ENCODE measurements around the gene CEP41. TPM values are rescaled to one million over a fixed set of nuclear protein-coding genes. Genes with fewer than 3 reads are reported as not detected.

CEP41 gene
- total and polyA plus RNA-seq, 8 donors = 12.4 to 34.2 (median 28.6) TPM

DNA sequence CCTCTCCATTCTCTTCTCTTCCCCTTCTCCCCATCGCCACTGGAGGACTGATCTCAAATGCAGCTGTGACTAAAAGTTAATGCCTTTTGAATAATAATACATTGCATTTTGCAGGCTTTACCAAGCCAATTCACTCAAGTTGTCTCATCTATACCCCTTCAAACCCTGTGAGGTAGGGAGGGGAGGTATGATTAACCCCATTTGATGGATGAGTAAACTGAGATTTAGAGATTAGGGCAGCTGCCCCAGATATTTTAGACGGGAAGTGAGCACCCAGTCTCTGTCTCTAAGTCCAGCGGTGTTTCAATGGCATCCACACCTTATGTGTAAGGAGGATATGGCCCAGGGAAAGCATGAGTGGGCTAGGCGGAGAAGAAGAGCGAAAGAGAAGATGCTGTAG lies 95.1 kb downstream of the CEP41 start:
- Histone ChIP-seq H3K4me1 (no peaks in the 10 kb centered on the region), H3K36me3 (no peaks in the 10 kb centered on the region), H3K27ac (no peak overlapping the region), H3K4me3 (no peak overlapping the region), H3K27me3 (no peaks in the 10 kb centered on the region), H3K9me3 (no peaks in the 10 kb centered on the region)
- TF ChIP-seq, protein P1, sequence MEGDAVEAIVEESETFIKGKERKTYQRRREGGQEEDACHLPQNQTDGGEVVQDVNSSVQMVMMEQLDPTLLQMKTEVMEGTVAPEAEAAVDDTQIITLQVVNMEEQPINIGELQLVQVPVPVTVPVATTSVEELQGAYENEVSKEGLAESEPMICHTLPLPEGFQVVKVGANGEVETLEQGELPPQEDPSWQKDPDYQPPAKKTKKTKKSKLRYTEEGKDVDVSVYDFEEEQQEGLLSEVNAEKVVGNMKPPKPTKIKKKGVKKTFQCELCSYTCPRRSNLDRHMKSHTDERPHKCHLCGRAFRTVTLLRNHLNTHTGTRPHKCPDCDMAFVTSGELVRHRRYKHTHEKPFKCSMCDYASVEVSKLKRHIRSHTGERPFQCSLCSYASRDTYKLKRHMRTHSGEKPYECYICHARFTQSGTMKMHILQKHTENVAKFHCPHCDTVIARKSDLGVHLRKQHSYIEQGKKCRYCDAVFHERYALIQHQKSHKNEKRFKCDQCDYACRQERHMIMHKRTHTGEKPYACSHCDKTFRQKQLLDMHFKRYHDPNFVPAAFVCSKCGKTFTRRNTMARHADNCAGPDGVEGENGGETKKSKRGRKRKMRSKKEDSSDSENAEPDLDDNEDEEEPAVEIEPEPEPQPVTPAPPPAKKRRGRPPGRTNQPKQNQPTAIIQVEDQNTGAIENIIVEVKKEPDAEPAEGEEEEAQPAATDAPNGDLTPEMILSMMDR (IDR thresholded peaks at IDR 0.05) = no peak
- no peak for ATAC-seq
- DNase-seq = no peak
- intact Hi-C loops (cut with DNase I) = no loop called here

DNA sequence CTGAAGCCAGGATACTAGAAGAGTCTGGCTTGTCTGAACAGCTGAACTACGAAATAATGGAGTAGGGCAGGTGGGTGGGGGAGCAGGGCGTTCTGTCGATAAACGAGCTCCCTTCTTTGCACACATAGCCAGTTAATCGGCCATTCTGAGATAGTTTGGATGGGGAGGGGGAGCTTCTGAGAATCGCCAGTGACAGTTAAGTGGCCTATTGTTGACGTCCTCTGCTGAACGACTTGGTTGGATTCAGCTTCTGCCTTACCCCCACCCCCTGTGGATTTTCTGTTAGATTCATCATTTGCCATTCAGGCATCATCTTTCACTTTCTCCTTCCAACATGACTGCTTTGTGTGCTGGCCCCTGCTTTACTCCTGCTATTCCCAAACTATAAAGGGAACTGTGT lies 95.7 kb downstream of the CEP41 start:
- no peak overlapping the region for H3K27ac ChIP-seq
- TF ChIP-seq, protein P1 (IDR thresholded peaks at IDR 0.05) = no peak
- no peaks in the 10 kb centered on the region for H3K27me3 ChIP-seq
- H3K36me3 ChIP-seq = no peaks in the 10 kb centered on the region
- H3K9me3 ChIP-seq = no peaks in the 10 kb centered on the region
- DNase-seq (no peak), ATAC-seq (no peak)
- no peak overlapping the region for H3K4me3 ChIP-seq
- intact Hi-C loops (cut with DNase I) = no loop called here
- H3K4me1 ChIP-seq = no peaks in the 10 kb centered on the region

DNA sequence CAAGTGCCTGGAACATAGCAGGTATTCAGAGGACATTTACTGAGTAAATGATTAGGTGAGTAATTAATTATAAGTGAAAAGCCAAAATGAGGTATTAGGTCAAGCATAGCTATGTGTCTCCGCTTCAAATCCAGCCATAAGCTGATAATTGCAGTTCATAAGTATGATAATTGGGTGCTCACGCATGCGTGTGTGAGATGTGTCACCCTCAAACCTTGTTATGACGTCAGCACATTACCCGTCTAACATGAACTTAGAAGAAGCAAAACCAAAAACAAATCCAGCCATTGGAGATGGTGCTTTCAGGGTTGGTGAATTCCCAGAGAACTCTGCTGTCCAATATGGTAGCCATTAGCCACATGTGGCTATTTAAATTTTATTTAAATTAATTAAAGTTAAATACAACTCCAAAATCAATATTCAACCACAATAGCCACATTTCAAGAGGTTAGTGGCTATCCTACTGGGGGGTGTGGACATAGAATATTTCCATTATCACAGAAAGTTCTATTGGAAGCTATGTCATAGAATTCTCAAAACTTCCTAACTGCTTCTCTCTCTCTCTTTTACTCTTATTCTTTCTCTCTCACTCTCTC lies 96.4 kb downstream of the CEP41 start, which contains the start of gene CPA5:
TSS of gene CPA5 (plus strand) at position 546 of the 596 bp plus-strand sequence. CDS start 1,670 bp downstream, outside the sequence.
- DNase-seq (no peak), ATAC-seq (no peak)
- no peak within 1 kb of the TSS for H3K27ac ChIP-seq
- H3K4me1 ChIP-seq = no peaks in the 10 kb centered on the region
- no peak within 1 kb of the TSS for H3K4me3 ChIP-seq
- intact Hi-C loops (cut with DNase I) = no loop called here
- no peaks in the 10 kb centered on the region for H3K36me3 ChIP-seq
- H3K27me3 ChIP-seq = no peaks in the 10 kb centered on the region
- TF ChIP-seq, protein P1 (IDR thresholded peaks at IDR 0.05) = no peak
- no peaks in the 10 kb centered on the region for H3K9me3 ChIP-seq

Other genes with a start within 250 kb of the CEP41 start
- 10 to 100 TPM; 19.7 to 23.5 TPM for gene TMEM209, start 235.6 kb downstream of the CEP41 start, total RNA-seq
- 10 to 100 TPM; 18.8 to 21.5 (median 20.3) TPM for gene TMEM209, start 235.6 kb downstream of the CEP41 start, polyA plus RNA-seq (ENCODE audit: insufficient read length in 6 of 6)
- gene SSMEM1, start 233.2 kb downstream of the CEP41 start, total RNA-seq = not detected
- gene SSMEM1, start 233.2 kb downstream of the CEP41 start, polyA plus RNA-seq (ENCODE audit: insufficient read length in 6 of 6) = under 1 TPM in 1 of 6 donors, not detected in 5; 0.18 TPM
- gene CPA2, start 174.2 kb downstream of the CEP41 start, total RNA-seq = not detected
- gene CPA2, start 174.2 kb downstream of the CEP41 start, polyA plus RNA-seq (ENCODE audit: insufficient read length in 6 of 6) = under 1 TPM; 0.20 to 0.57 (median 0.33) TPM
- gene CPA4, start 147.9 kb downstream of the CEP41 start, total RNA-seq = 1 to 10 TPM in 1 of 2 donors, under 1 TPM in 1; 0.20 to 1.5 TPM
- gene CPA4, start 147.9 kb downstream of the CEP41 start, polyA plus RNA-seq (ENCODE audit: insufficient read length in 6 of 6) = under 1 TPM; 0.39 to 0.68 (median 0.56) TPM
- gene CPA5, start 96.2 kb downstream of the CEP41 start, total RNA-seq = not detected
- gene CPA5, start 96.2 kb downstream of the CEP41 start, polyA plus RNA-seq (ENCODE audit: insufficient read length in 6 of 6) = under 1 TPM; 0.13 to 0.96 (median 0.65) TPM
- under 1 TPM in 1 of 2 donors, not detected in 1; 0.34 TPM for gene CPA1, start 60.5 kb downstream of the CEP41 start, total RNA-seq
- 1 to 10 TPM in 3 of 6 donors, under 1 TPM in 3; 0.57 to 1.5 (median 1.0) TPM for gene CPA1, start 60.5 kb downstream of the CEP41 start, polyA plus RNA-seq (ENCODE audit: insufficient read length in 6 of 6)
- gene MEST, start 51.1 kb upstream of the CEP41 start, total RNA-seq = 100 to 1,000 TPM; 101 to 104 TPM
- gene MEST, start 51.1 kb upstream of the CEP41 start, polyA plus RNA-seq (ENCODE audit: insufficient read length in 6 of 6) = 100 to 1,000 TPM; 359 to 451 (median 410) TPM
- gene COPG2, start 227.7 kb upstream of the CEP41 start, total RNA-seq = 10 to 100 TPM; 16.6 to 19.3 TPM
- gene COPG2, start 227.7 kb upstream of the CEP41 start, polyA plus RNA-seq (ENCODE audit: insufficient read length in 6 of 6) = 10 to 100 TPM; 42.4 to 50.3 (median 47.5) TPM
- not detected for gene TSGA13, start 245.5 kb upstream of the CEP41 start, total RNA-seq
- gene TSGA13, start 245.5 kb upstream of the CEP41 start, polyA plus RNA-seq (ENCODE audit: insufficient read length in 6 of 6) = not detected

Measured in left lung (tissue), 10 donors.